Measurements from ENCODE around the gene WFIKKN1.

DNA sequence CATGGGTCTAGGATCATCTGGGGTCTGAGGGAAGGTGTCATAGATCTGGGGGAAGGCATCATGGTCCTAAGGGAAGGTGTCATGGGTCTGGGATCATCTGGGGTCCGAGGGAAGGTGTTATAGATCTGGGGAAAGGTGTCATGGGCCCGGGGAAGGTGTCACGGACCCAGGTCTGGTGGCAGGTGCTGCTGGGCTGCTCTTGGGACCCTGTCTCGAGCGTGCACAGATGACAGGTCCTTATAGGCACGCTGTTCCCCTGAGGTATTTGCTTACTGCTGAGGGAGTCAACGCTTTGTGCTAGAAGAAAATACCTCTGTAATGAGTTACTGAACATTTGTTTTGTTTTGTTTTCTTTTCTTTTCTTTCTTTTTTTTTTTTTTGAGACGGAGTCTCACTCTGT lies 39.6 kb upstream of the WFIKKN1 start:
- TF ChIP-seq POLR2AphosphoS5 (IDR thresholded peaks at IDR 0.05; ENCODE audit: low read depth, low read length) (no peak), POLR2A (IDR thresholded peaks at IDR 0.05; ENCODE audit: borderline replicate concordance, extremely low read depth, insufficient read depth, insufficient read length) (no peak), YY1 (IDR thresholded peaks at IDR 0.05; ENCODE audit: extremely low read depth, insufficient replicate concordance, low read depth, low read length) (no peak), FOSL1 (IDR thresholded peaks at IDR 0.05; ENCODE audit: low read depth) (no peak)
- TF ChIP-seq, protein P1, sequence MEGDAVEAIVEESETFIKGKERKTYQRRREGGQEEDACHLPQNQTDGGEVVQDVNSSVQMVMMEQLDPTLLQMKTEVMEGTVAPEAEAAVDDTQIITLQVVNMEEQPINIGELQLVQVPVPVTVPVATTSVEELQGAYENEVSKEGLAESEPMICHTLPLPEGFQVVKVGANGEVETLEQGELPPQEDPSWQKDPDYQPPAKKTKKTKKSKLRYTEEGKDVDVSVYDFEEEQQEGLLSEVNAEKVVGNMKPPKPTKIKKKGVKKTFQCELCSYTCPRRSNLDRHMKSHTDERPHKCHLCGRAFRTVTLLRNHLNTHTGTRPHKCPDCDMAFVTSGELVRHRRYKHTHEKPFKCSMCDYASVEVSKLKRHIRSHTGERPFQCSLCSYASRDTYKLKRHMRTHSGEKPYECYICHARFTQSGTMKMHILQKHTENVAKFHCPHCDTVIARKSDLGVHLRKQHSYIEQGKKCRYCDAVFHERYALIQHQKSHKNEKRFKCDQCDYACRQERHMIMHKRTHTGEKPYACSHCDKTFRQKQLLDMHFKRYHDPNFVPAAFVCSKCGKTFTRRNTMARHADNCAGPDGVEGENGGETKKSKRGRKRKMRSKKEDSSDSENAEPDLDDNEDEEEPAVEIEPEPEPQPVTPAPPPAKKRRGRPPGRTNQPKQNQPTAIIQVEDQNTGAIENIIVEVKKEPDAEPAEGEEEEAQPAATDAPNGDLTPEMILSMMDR (IDR thresholded peaks at IDR 0.05 in 2 of 3, conservative IDR thresholded peaks at IDR 0.05 in 1 of 3; ENCODE audit: borderline replicate concordance in 1 of 3, insufficient read depth in 1 of 3, low read depth in 2 of 3, low read length in 2 of 3), result no peak
